Caco-2 (cell line): Measurements from ENCODE around the gene SLC43A2. TPM values are rescaled to one million over a fixed set of nuclear protein-coding genes. Genes with fewer than 3 reads are reported as not detected.

Source experiments
- BruUV-seq: library from RNA; stranded (reverse); fragments of 400-500 nt; replicated peaks from 2 replicates; lab custom pipeline; 2021; lab: Mats Ljungman, UMichigan
- CTCF ChIA-PET: fragments of 300-600 bp; sonication (Branson Sonifier 250); formaldehyde crosslinking; loops from one replicate; lab custom pipeline; 2022; ENCODE audit warnings: antibody characterized with exemption; lab: Charles Lee
- POLR2A ChIA-PET: fragments of 300-600 bp; sonication (Branson Sonifier 250); formaldehyde crosslinking; loops from one replicate; lab custom pipeline; 2022; ENCODE audit warnings: antibody characterized with exemption; lab: Charles Lee
- DNase-seq, 2 experiments: peaks; one replicate each; pipeline versions ENCODE4 v3.0.0 to v3.0.0-alpha.2; 2020 to 2022
- H3K27me3 ChIP-seq: replicated peaks from 2 replicates; pipeline ENCODE4 v1.6.0; 2011; ENCODE audit warnings: low read length; ENCODE audit not compliant: control insufficient read depth, insufficient read depth
- H3K36me3 ChIP-seq: 2 replicates; pipeline ENCODE4 v1.5.1; 2011; ENCODE audit warnings: low read length; ENCODE audit not compliant: control insufficient read depth, insufficient read depth
- H3K4me1 ChIP-seq: fragments of 250-450 bp; sonication (Bioruptor Pico); 2 replicates; pipeline ENCODE4 v1.5.1; 2020; ENCODE audit warnings: mild to moderate bottlenecking
- H3K4me3 ChIP-seq: 2 replicates; pipeline ENCODE4 v1.5.1; 2011; ENCODE audit warnings: low read depth, mild to moderate bottlenecking, control low read depth, low read length
- H3K9me3 ChIP-seq: fragments of 250-450 bp; sonication (Bioruptor Pico); 2 replicates; pipeline ENCODE4 v1.5.1; 2020; ENCODE audit warnings: mild to moderate bottlenecking, moderate library complexity
- H3K27ac Mint-ChIP-seq: one replicate; pipeline ENCODE4 v1.8.0; 2022; ENCODE audit warnings: mixed read lengths; ENCODE audit not compliant: unreplicated experiment
- H3K27me3 Mint-ChIP-seq: one replicate; pipeline ENCODE4 v1.8.0; 2022; ENCODE audit warnings: mixed read lengths; ENCODE audit not compliant: insufficient read depth, unreplicated experiment
- H3K36me3 Mint-ChIP-seq: one replicate; pipeline ENCODE4 v1.8.0; 2022; ENCODE audit warnings: mild to moderate bottlenecking, mixed read lengths; ENCODE audit not compliant: insufficient read depth, unreplicated experiment
- H3K4me1 Mint-ChIP-seq: one replicate; pipeline ENCODE4 v1.8.0; 2022; ENCODE audit warnings: low read depth, mixed read lengths; ENCODE audit not compliant: unreplicated experiment
- H3K4me3 Mint-ChIP-seq: one replicate; pipeline ENCODE4 v1.8.0; 2022; ENCODE audit warnings: mild to moderate bottlenecking, moderate library complexity, mixed read lengths; ENCODE audit not compliant: unreplicated experiment
- H3K9me3 Mint-ChIP-seq: one replicate; pipeline ENCODE4 v1.8.0; 2022; ENCODE audit warnings: mixed read lengths; ENCODE audit not compliant: unreplicated experiment
- intact Hi-C: fragments of 100-400 bp; cut with micrococcal nuclease; formaldehyde crosslinking; loops from one replicate; pipeline ENCODE4 v1.10.0; 2022; ENCODE audit not compliant: unreplicated experiment
- total RNA-seq: library from RNA; stranded (reverse); gene quantifications from 2 replicates; pipeline ENCODE4 v1.2.3, GENCODE V29; 2022
- TF ChIP-seq, protein P1 (sequence below), 2 experiments: fragments of 200-600 bp in 1 of 2; IDR thresholded peaks; 1 replicate in 1 of 2; 2 replicates in 1 of 2; pipeline versions ENCODE4 v1.5.1 to v1.8.0; 2011 to 2022; ENCODE audit warnings: antibody characterized with exemption in 1 of 2, control low read depth in 1 of 2, inconsistent platforms in 1 of 2, low read depth in 1 of 2, low read length in 1 of 2, mild to moderate bottlenecking in 1 of 2, moderate library complexity in 1 of 2; ENCODE audit not compliant: insufficient read depth in 1 of 2, severe bottlenecking in 1 of 2, unreplicated experiment in 1 of 2

Gene SLC43A2
- total RNA-seq, 1 experiment from 2014 or later = 33.9 TPM

DNA sequence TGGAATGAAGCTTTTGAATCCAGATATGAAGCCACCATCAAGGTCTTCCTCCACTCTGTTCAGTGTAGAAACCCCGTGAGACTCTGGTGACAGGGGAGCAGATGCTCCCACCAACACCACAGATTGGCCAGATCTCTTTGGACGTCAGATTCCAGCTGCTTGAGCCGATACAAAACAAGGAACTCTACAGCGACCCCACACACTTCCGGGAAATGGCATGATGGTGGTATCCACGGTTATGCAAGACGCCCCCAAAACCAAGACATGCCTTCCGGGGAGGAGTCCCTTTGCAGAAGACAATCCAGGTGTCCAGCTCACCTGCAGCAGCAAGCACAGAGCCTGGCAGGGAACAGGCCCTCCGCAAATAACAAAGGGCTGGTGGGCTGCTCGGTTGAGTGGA, 46.3 kb downstream of the SLC43A2 start:
- H3K36me3 ChIP-seq = no peaks in the 10 kb centered on the region
- H3K4me1 ChIP-seq = peaks cover 17% of the 10 kb centered on the region
- no peak for DNase-seq
- intact Hi-C loops = no loop called here
- POLR2A ChIA-PET = interaction anchor here (0.6 kb wide), 1 partner anchor 221 kb away, joined by 5 read pairs; no protein-coding TSS in a partner anchor
- no peaks in the 10 kb centered on the region for H3K9me3 ChIP-seq
- TF ChIP-seq, protein P1, sequence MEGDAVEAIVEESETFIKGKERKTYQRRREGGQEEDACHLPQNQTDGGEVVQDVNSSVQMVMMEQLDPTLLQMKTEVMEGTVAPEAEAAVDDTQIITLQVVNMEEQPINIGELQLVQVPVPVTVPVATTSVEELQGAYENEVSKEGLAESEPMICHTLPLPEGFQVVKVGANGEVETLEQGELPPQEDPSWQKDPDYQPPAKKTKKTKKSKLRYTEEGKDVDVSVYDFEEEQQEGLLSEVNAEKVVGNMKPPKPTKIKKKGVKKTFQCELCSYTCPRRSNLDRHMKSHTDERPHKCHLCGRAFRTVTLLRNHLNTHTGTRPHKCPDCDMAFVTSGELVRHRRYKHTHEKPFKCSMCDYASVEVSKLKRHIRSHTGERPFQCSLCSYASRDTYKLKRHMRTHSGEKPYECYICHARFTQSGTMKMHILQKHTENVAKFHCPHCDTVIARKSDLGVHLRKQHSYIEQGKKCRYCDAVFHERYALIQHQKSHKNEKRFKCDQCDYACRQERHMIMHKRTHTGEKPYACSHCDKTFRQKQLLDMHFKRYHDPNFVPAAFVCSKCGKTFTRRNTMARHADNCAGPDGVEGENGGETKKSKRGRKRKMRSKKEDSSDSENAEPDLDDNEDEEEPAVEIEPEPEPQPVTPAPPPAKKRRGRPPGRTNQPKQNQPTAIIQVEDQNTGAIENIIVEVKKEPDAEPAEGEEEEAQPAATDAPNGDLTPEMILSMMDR (IDR thresholded peaks at IDR 0.05; ENCODE audit: insufficient read depth in 1 of 2, low read depth in 1 of 2, low read length in 1 of 2, severe bottlenecking in 1 of 2, unreplicated experiment in 1 of 2) = no peak
- no peak overlapping the region for H3K4me3 ChIP-seq
- no peak overlapping the region for H3K27ac Mint-ChIP-seq
- no peak overlapping the region for H3K4me3 Mint-ChIP-seq
- H3K36me3 Mint-ChIP-seq = peaks cover 28% of the 10 kb centered on the region
- peaks cover 4% of the 10 kb centered on the region for H3K4me1 Mint-ChIP-seq
- H3K27me3 Mint-ChIP-seq = no peaks in the 10 kb centered on the region
- H3K9me3 Mint-ChIP-seq = no peaks in the 10 kb centered on the region
- H3K27me3 ChIP-seq = no peaks in the 10 kb centered on the region
- BruUV-seq = no TSS peak
- CTCF ChIA-PET = interaction anchor here (0.7 kb wide), 1 partner anchor 26 kb away, joined by 3 read pairs; no protein-coding TSS in a partner anchor

DNA sequence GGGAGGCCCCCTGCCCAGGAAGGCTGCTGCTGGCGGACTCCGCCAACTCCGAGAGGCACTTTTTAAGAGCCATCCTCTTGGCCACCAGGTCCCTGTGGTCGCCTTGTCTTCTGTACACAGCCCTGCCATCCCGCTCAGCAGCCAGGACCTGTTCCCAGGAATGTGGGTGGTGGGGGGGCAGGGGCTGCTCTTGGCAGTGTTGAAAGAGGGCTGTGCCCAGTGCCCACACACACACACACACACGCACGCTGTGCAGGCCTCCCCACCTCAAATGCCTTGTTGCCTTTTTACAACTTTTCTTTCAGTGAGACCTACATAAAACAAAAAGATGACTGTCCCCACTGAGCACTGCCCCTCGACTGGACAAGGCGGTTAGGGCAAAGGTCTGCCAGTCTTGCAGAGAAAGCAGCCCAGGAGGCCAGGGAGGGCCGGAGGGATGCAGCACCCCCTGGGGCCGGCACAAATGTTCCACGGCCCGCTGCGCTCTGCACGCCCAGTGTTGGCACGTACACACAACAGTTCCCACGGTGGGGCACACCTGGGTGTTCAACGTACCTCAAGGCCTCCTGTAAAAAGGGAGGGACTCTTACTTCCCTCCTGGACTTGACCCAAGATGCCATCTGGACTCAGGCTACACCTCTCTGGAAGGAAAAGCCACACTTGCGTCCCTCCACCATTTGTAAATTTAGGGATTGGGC, 47.5 kb downstream of the SLC43A2 start:
- no TSS peak for BruUV-seq
- Mint-ChIP-seq H3K4me1 (peaks cover 4% of the 10 kb centered on the region), H3K36me3 (peaks cover 32% of the 10 kb centered on the region), H3K4me3 (no peak overlapping the region), H3K9me3 (no peaks in the 10 kb centered on the region), H3K27ac (no peak overlapping the region), H3K27me3 (no peaks in the 10 kb centered on the region)
- ChIA-PET CTCF (no interaction called here), POLR2A (no interaction called here)
- no peaks in the 10 kb centered on the region for H3K36me3 ChIP-seq
- H3K4me1 ChIP-seq = peaks cover 11% of the 10 kb centered on the region
- no peak overlapping the region for H3K4me3 ChIP-seq
- no peaks in the 10 kb centered on the region for H3K9me3 ChIP-seq
- TF ChIP-seq, protein P1 (IDR thresholded peaks at IDR 0.05; ENCODE audit: insufficient read depth in 1 of 2, low read depth in 1 of 2, low read length in 1 of 2, severe bottlenecking in 1 of 2, unreplicated experiment in 1 of 2) = no peak
- H3K27me3 ChIP-seq = no peaks in the 10 kb centered on the region
- no peak for DNase-seq
- intact Hi-C loops = no loop called here

DNA sequence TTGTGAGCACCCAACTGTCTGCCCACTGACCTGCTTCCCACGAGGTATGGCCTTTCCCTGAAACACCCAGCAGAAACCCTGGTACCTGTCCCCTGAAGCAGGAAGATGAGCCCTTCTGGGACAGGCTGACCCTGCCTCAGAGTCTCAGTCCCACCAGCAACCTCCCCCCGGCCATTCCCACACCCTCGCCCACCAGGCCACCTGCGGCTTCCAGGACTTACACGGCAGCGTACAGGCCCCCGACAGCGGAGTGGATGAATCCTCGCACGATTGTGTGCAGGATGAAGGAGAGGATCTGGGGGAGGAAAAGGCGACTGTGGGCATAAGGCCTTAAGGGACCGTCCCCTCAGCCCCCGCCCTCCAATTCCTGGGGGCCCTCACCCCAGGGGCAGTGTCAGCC, 50.6 kb downstream of the SLC43A2 start:
- POLR2A ChIA-PET = interaction anchor here (0.6 kb wide), 1 partner anchor 20 kb away, joined by 4 read pairs; no protein-coding TSS in a partner anchor
- Histone ChIP-seq H3K4me3 (no peak overlapping the region), H3K9me3 (no peaks in the 10 kb centered on the region), H3K36me3 (no peaks in the 10 kb centered on the region), H3K4me1 (no peaks in the 10 kb centered on the region), H3K27me3 (no peaks in the 10 kb centered on the region)
- H3K27me3 Mint-ChIP-seq = no peaks in the 10 kb centered on the region
- BruUV-seq = no TSS peak
- H3K4me1 Mint-ChIP-seq = no peaks in the 10 kb centered on the region
- H3K36me3 Mint-ChIP-seq = peaks cover 19% of the 10 kb centered on the region
- no peaks in the 10 kb centered on the region for H3K9me3 Mint-ChIP-seq
- TF ChIP-seq, protein P1 (IDR thresholded peaks at IDR 0.05; ENCODE audit: insufficient read depth in 1 of 2, low read depth in 1 of 2, low read length in 1 of 2, severe bottlenecking in 1 of 2, unreplicated experiment in 1 of 2) = no peak
- no peak for DNase-seq
- H3K4me3 Mint-ChIP-seq = no peak overlapping the region
- intact Hi-C loops = no loop called here
- CTCF ChIA-PET = interaction anchor here (1.3 kb wide), 1 partner anchor 52 kb away, joined by 12 read pairs; no protein-coding TSS in a partner anchor
- H3K27ac Mint-ChIP-seq = no peak overlapping the region
